GM18873 (cell line): ENCODE data around the gene RTL1.

ENCODE experiments used
- ATAC-seq: cut with Tn5 transposase; IDR thresholded peaks from one replicate; pipeline ENCODE4 v1.9.1; 2021; ENCODE audit warnings: mild to moderate bottlenecking, moderate library complexity, moderate number of reproducible peaks; ENCODE audit not compliant: unreplicated experiment, low FRiP score

RTL1 gene

DNA sequence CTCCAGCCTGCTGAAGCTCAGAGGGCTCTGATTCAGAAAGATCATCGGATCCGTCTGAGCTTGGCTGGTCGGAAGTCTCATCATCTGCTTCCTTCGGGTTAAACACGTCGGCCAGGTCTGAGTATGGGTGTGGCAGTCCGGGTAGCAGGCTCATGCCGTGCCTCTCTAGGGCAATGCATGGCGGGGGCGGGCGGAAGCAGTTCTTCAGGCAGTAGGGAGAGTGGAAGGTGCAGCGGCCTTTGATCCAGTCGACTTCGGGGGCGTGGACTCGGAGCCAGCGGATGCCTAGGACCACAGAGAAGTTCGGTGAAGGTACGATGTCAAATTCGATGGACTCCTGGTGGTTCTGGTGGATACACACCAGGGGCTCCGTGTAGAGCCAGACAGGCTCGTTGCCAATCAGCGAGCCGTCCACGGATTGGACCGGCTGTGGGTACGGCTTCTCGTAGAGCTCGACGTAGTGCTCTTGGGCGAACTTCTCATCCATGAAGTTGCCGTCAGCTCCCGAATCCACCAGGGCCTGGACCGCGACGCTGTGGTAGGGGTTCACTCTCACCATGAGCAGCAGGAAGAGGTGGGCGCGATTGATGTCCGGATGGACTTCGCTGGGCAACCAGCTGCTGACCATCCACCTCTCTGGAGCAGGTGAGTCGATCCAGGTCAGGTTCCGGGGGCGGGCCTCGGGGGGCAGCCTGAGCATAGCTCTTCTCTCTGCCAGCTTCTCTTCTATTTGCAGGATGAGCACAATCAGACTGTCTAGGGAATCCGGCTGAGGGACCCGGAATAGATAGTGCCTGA lies 20.3 kb downstream of the RTL1 start:
- ATAC-seq, result no peak

DNA sequence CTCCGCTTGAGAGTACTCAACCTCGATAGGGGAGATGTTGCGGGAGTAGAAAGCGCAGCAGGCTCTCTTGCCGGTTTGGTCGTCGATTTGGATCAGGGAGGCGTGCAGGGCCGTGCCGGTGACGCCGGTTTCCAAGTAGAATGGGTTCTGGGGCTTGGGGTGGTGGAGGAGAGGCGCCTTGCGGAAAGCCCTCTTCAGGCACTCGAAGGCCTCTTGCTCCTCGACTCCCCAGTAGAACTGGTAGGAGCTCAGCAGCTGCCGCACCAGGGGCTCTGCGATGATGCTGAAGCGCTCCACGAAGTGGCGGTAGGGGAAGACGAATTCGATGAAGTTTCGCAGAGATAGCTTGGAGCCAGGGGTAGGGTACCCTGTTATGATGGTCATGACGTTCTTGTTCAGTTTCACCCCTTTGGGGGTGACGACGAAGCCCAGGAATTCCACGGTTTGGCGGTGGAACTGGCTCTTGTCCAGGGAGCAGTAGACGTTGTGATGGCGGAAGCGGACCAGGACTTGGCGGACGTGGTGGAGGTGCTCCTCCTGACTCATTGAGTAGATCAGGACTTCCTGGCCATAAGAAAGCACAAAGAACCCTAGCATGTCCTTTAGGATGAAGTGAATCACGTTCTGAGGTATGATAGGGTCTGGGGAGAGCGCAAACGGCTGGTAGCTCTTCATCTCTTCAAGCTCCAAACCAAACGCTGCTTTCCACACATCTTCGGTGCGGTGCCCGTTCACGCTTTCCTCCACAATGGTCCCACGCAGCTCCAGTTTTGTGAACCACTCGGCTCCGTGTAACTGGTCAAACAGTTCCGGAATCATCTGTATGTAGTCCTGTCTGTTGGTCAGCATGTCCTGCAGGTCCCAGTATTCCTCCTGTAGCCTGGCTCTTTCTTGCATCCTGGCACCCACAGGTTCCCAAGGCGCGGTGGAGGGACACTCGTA lies 21.2 kb downstream of the RTL1 start:
- no peak for ATAC-seq

DNA sequence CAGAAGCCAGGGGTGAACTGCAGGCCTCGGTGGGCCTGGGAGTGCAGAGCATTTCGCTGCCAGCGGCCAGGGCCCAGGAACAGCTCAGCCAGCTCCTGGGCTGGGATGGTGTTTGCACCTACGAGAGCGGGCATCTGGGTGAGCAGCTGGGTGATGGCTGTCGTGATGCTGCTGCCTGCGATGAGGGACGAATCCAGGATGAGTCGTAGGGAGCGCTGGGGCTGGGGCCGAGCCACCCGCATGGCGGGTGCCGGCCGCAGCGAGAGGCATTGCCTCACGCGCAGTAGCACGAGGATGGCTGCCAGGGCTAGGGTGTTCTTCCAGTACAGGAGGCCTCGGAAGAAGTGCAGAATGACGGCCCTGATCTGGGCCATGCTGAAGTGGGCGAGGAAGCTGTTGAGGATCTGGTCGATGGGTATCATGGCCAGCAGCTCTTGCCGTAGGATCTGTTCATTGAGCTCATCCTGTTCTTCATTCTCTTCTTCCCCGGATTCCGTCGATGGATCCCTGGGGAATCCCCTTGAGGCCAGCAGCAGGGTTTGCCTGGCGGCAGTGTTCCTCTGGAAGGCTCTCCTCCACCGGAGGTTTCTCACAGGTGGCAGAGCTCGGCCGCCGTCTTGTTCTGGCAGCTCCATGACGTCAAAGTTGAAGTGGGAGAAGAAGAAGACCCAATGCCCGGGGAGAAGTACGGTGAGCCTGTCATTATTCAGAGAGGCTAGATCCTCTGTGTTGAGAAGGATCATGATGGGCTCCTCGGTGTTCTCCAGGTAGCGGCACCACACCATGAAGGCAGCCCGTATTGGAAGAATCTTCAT lies 22.1 kb downstream of the RTL1 start:
- ATAC-seq, result no peak

DNA sequence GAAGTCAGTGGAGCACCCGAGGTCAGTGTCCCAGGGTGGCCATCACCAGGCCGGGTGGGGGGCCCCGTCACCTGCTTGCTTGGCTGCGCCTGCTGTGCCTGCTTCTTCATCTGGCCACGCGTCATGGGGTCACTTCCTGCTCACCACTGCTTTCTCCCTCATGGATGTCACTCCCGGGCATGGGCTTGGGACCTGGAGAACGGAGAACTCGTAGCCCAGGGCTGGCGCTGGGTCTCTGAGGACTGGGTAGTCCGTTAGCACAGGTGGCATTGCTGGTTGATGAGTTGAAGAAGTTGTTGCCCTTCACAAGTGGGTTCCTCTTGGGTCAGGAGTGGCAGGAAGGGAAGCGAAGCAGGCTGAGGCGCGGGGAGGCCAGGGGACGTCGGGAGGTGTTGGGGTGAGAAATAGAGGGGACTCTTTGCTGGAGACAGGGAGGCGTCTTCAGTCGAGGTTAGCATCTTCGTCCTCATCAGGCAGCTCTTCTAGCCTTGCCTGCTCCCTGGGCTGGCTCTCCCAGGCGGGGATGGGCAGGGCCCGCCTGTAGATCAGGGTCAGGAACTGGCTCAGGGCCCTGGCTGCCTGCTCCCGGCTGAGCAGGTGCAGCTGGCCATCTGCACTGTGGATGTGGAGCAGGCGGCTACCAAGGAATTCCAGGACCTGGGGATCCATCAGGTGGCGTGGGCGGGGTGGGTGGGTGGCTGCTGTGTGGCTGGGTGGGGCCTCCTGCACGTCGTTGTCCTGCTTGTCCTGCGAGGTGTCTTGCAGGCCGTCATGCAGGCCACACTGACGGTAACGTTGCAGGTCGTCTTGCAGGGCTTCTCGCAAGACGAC lies 23.0 kb downstream of the RTL1 start:
- no peak for ATAC-seq

DNA sequence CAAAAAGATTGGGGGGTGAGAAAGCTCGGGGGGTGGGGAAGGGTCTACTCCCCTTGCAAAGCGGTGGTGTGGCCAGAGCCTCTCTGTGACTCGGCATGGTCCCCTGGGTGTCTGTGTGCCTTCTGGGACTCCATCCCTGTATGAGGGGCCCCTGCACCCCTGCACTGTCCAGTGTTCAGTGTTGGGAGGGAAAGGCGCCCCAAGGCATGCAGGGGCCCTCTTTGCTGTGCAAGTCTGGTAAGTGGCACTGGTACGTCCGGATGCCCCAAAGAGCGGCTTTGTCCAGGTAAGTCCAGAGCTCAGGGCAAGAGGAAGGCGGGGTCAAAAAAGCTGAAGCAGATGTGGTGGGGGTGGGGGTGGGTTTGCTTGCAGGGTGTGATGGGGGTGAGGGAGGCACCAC lies 23.7 kb downstream of the RTL1 start:
- no peak for ATAC-seq

DNA sequence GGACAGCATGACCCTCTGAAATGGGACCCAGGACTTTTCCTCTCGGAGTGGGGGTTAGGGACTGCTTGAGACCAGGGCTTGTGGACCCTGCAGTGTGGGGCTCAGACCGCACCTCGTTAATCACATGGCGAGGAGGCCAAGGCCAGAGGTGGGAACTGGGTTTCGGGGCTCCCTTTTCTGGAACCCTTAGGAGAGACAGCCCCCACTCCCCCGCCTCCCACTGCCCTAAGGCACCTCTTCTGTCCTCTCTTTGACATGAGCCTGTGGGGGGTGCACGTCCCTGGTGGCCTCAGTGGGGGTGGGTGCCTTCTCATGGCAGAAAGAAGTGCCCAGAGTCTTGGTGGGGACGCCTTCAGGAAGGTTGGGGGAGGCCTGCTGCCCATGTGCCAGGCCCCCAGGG lies 24.3 kb downstream of the RTL1 start:
- no peak for ATAC-seq

DNA sequence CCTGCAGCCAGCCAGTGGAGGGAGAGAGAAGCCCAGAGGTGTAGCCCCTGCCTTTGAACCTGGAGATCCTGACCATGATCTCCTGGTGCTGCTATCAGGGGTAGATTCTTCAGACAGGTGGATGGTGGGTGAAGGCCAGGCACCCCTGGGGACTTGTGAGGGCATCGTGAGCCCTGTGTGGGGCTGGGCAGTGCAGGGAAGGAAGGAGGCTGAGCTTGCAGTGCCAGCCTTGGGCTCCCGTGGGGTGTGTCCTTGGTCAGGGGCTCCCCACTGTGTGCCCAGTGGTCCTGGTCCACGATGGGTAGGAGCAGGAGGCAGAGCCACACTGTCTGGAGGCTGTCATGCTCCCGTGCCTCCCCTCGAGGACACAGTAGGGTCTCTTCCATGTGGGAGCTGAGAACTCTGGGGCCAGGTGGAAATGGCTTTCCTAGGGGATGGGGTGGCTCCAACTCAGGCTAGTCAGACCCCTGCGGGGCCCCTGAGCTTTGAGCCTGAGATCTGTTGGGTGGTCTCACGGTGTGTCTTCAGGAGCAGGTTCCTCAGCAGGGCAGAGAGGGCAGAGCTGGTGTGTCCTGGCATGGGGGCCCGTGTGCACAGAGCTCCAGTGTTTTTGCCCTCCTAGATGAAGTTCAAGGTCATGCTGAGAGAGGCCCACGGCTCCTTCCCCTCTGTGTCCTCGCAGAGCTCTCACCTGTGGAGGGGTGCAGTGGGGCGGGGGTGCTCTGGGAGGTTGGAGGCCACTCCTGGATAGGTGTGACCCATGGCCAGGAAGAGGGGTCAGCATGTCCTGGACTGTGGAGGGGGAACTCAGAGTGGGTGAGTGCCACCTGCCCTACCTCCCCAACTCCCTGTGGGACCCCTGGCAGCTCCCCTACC lies 25.0 kb downstream of the RTL1 start:
- no peak for ATAC-seq

DNA sequence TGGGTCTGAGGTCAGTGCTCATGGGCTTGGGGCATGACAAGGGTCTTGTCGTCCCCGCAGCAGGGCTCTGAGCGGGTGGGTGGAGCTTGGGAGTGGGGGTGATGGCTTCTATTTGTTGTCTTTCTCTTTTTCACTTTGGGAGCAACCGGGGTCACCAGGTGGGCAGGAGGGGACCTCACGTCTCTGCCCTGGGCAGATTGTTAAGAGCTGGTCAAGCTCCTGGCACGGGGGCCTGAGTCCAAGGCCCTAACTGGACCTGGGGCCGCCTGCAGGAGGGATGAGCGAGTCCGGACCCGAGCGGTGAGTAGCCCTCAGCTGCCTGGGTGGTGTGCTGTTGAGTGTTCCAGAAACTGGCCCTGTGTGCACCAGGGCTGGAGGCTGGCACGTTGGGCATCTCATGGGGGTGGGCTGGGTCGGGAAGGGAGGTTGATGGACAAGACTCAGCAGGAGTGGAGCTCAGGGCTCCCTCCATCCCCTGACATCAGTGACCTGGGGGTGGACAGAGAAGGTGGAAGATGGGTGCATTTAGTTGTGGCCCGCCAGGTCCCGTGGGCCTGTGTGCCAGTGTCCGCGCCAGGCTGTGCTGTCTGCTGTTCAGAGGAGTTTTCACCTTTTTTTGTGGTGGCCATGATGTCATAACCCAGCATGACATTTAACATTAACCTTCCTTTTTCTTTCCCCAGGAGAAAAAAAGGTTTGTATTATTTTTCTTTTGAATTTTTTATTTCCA lies 27.5 kb downstream of the RTL1 start:
- no peak for ATAC-seq

DNA sequence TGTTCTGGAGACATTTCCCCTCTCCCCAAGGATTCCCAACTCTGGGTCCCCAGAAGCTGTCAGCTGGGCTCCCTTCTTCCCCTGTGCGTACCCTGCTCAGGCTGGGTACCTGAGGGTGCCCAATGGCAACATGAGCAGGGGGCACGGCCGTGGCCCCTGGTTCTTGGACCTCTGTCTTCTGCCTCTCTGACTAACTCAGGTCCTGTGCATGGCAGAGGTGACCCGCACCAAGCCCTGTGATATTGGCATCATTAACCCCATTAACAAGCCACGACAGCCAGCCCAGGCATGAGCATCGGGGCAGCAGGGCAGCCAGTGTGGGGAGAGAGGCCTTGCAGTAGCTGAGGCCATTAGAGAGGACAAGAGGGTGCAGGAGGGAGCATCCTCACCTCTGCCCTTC lies 28.4 kb downstream of the RTL1 start:
- no peak for ATAC-seq

DNA sequence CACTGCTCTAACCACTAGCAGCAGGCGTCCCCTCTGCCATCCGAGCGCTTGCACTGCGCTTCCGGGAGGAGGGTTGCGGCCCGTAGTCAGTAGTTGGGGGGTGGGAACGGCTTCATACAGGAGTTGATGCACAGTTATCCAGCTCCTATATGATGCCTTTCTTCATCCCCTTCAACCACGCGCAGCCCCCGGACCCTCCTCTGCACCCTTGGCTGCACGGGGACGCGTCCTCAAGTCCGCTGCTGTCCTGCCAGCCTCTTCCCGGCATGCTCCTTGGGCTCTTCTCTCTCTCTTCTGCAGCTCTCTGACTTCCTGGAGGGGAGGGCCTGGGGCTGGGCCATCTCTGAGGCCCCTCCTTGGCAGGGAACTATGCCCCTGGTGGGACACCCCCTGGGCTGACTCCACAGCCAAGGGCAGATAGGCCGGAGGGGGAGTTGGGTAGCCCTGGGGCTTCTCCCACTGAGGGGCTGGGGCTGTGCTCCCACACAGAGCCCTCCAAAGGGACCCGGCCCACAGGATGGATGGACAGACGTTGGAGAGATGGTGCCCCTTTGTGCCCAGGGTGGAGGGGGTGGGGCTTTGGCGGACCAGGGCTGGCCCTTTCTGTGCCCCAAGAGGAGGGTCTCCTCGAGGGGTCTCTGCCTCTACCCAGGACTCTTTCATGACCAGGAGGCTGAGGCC lies 29.0 kb downstream of the RTL1 start:
- no peak for ATAC-seq

DNA sequence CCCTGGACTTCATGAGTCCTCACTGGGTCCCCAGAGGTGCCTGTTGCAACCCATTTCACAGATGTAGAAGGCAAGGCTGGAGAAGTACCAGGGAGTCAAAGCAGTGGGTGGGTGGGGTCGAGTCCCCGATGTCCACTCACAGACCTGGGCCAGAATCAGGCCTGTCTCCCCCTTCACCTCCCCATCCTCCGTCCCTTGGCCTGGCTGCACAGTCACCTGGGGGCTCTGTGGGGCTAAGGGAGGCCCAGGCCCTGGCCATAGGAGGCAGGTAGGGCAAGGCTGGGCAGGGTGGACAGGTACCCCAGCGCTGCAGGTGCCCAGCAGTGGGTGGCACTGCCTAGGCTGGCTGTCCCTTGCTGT lies 29.5 kb downstream of the RTL1 start:
- no peak for ATAC-seq

DNA sequence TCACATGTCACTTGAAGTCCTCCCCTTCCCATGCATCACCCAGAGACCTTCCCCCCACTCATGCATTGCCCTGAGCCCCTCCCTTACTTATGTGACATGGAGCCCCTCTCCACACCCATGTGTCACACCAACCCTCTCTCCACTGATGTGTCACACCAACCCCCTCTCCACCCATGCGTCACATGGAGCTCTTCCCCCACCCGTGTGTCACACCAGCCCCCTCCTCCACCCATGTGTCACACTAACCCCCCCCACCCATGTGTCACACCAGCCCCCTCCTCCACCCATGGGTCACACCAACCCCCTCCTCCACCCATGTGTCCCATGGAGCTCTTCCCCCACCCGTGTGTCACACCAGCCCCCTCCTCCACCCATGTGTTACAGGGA lies 30.4 kb downstream of the RTL1 start:
- no peak for ATAC-seq

DNA sequence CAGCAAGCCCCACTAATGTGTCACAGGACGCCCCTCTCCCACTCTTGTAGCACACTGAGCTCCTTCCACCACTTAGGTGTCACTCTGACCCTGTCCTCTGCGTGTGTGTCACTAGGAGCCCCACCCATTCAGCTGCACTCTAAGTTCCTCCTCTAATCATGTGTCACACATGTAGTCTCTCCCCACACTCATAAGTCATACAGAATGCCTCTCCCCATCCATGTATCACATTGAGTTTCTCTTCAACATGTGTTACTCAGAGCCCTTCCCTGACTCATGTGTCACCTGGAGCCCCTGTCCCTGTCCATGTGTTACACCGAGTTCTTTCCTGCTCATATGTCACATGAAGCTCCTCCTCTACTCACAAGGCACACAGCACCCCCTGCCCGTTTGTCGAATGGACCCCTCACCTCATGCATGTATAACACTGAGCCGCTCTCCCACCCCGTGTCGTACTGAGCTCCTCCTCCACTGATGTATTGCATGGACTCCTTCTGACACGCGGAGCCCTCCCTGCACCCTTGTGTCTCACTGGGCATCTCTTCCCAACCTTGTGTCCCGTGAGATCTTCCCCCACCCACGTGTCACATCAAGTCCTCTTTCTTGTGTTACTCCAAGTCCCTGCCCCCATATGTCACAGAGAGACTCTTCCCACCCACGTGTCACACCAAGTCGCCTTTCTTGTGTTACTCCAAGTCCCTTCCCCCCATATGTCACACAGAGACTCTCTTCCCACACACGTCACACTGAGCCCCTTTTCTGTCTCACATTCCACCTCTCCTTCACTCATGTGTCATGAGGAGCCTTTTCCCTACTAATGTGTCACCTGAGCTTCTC lies 31.0 kb downstream of the RTL1 start:
- ATAC-seq, result no peak

DNA sequence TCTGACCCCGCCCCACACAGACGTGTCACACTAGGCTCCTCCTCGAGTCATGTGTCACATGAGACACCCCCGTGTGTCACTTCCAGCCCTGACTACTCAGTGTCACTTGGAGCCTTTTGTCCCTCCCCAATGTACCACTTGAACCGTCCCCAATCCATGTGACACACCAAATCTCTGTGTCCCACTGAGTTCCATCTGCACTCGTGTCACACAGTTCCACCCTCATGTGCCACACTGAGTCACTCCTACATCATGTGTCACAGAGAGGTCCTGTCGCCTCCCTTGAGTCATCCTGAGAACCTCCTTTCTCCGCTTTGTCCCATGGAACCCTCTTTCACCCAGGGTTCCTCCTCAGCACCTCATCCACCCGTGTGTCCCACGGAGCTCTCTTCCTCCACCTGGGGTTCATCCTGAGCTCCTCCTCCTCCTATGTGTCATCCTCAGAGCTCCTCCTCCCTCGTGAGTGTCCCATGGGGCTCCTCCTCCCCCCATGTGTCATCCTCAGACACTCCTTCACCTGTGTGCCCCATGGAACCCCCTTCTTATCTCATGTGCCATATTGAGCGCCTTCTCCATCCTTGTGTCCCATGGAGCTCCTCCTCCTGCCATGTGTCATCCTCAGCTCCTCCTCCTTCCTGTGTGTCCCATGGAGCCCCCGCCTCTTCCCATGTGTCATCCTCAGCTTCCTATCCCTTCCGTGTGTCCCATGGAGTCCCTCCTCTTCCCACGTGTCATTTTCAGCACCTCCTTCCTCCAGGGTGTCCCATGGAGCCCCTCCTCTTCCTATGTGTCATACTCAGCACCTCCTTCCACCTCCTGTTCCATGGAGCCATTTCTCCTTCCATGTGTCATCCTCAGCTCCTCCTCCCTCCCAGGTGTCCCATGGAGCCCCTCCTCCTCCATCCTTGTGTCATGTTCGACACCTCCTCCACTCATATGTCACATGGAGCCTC lies 32.0 kb downstream of the RTL1 start:
- no peak for ATAC-seq

DNA sequence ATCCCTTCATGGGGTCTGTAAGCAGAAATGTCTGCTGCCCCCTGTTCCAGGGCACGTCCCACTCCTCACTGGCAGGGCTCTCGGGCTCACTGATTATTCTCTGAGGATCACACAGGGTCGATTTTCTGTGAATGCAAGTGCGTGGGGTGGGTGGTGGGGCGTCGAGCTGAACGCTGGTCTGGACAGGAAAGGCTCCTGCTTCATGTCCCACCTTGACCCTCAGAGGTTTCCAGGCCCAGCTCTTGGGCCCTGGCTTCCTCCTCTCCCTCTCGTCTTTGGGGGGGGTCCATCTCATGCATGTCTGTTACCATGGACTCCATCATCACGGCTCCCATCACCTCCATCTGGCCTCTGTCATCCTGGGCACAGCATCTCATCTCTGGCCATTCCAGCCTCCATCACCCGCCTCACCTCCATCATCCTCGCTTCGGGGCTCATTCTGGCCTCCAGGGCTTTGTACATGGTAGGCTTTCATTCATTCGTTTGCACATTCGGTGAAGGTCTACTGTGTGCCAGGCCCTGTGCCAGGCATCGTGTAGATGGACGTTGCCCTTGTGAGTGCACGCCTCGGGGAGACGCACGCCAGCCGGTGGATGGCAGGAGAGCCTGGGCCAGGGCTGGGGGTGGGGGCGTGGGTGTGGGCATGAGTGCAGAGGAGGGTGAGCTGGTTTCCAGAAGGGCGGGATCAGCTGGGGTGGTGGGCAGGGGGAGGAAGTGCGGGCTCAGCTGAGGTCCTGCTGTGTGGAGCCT lies 34.7 kb downstream of the RTL1 start:
- ATAC-seq, result no peak
